Pons (tissue), 1 donor: ENCODE data around the gene ZEB2.

Source experiments
- DNase-seq: peaks from one replicate; pipeline ENCODE4 v3.0.0-alpha.2; 2016; ENCODE audit warnings: low spot score

Gene ZEB2

DNA sequence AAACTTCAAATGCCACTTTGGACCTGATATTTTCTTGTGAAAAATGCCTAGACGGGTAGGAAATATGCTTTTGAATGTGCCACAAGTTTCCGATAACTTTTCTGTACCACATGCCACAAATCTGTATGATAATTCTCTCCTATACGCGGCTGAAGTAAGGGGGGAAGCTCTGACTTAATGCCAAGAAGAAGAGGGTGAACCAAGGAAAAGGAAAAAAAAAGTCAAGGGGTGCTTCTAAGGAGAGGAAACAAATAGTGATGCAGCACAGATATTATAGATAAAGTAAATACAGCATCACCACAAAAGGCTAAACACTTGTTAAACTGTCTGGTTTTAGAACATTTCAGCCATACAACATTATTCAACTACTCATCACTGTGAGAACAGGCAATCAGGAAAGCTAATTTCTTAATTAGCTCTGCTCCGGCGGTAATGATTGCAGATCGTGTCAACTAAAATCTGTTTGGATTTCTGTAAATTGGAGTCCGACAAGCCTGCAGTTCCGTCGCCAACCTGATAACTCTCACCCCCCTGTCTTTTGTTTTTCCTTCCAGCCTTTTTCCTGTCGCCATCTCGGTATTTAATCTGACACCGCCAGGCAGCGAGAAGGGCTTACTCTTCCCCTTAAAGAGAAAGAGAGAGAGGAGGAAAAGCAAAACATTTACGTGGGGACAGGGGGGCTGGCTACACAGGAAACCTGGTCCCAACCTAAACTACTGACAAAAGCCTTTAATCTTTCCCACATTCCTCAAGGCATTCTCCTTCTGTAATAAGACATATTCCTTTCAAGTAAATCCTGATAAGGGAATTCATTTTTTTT, 67.5 kb downstream of the ZEB2 start:
- DNase-seq = peak; percentile 68

DNA sequence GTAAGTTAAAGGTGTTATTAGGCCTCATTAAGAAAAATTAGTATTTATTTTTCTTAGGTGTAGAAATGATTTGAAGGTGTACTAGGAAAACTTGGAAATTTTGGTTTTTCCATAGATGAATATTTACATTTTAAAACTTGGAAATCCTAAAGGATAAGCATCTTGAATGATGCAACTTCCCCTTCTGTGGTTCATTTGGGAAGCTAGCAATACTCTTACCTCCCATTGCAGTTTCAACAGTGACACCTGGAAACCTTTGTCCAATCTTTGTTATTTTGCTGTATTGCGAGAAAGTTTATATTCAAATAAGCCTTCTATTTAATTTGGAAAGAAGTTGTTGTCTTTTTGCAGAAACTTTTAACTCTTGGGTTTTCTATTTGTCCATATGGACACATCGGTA, 68.5 kb downstream of the ZEB2 start:
- DNase-seq = no peak

DNA sequence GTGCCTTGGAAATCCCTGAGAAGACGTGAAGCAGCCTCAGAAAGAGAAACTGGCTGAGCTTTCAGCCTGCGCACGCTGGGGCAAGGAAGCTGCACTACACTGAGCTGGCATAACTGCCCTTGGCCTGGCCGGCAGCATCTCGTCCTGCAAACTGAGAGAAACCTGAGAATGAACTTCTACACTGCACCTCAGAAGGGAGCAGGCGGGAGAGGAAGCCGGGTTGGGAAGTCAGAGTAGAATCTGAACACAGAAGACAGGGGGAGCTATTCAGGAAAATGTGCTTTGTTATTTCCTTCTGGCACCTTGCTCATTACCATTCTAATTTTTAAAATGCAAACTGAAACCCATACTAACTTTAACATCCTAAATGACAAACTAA, 70.9 kb downstream of the ZEB2 start:
- DNase-seq = peak; percentile 71

DNA sequence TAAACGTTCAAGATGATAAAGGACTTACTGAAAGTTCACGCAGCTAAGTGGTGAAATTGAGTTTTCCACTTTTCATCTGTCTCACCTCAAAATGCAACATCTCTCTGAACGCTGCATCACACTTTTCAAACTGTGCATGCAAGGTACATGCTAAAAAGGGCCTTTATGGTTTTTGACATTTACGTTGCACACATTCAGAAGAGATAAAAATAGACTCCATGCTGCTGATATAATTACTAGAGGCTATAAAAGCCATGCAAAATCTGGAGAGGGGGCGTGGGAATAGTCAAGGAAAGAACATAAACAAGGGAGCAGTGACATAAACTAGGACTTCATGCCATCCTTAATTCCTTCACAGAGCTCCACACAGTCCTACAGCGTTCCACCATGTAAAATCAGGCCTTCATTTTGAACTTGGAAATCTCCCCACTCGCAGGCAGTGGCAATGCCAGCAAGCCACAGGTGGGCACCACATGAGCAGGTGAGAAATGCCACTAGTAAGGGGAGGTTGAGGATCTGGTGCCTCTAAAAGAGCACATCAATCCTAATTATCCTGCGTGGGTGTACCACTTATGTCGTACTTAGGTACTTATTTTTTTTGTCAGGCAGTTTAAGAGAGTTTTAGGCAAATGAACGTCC, 71.4 kb downstream of the ZEB2 start:
- no peak for DNase-seq

DNA sequence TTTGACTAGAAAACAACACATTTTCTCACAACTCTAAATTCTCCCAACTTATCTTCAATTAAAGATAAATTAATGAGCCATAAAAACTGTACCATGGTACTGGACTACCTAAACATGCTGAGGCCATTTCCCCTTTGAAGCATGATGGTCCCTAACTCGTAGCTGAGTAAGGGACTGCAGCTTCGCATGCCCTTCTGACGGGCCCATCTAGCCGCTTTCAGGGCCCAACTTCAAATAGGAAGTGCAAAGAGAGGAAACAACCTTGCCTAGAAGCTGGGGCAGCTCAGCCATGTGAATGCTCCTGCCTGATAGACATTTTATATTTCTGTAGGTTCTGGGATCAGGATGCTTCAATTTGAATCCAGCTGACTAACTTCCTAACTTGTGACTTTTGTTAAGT, 72.4 kb downstream of the ZEB2 start:
- no peak for DNase-seq

DNA sequence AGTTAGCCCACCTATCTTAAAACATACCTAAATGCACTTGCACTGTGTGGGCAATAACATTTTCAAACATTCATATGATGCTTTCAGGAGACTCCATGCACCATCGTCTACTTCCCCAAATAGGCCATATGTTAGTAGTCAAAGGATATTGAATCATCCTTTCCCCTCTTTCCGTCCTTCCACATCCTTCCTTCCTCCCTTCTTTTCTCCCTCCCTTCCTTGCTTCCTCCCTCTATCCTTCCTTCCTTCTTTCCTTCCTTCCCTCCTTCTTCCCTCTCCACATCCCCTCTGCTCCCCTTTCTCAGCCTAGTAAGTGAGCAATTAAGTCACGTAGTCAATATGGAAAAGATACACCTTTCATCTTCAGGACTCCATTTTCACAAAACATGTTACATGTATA, 73.8 kb downstream of the ZEB2 start:
- no peak for DNase-seq

DNA sequence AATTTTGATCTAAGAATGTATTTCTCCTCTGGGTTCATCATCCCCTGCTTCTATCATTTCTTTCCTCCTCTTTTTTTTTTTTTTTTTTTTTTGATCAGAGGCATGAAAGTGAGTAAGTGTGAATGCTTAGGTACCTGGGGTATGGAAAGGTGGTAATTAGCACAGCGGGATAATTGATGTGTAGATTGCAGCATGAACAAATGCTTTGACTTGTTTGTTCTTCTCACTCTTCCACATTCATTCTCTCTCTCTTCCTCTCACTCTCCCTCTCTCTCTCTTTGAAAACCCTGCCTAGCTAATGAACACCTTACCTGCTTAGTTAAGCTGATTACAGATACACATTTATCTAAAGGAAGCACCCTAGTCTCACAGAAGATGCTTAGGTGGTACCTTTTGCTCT, 74.7 kb downstream of the ZEB2 start:
- DNase-seq = no peak

DNA sequence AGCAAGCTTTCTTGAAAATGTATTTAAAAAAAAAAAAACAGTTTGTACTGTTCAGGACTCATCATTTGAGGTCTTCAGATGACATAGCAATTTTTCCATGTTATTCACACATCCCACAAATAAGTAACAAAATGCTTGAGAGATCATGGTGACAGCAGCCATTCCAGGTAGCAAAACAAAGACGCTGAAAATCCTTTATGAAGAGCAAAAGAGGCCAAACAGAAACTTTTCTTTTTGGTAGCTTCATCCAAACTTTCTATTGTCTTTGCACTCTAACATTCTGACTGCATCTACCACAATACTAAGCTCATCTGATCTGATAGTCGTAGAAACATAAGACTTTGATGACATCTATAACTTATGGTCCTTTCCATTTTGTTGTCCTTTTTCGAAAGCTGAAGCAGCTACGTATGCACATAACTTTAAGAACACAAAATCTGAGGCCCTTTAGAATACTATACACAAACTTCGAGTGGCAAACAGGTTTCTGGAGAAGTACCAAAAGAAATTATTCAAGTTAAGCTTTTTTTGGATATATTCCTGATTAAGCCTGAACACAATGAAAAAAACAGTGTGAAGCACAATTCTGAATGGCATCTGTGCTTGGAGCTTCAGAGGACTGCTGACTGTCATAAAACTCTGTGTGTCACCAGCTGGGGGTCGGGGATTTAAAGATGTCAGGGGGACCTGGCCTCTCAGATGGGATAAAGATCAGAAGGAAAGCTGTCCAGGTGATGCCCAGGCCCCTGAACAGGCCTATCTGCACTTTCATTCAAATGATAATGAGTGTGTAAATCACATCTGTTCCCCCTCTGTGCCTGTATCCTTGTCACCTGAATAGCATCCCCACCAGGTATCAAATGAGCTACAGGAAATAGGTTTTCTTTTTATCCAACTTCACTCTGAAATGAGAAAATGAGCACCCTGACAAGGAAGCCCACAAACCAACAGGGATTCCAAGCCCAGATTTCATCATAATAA, 75.8 kb downstream of the ZEB2 start:
- peak; percentile 60 for DNase-seq

DNA sequence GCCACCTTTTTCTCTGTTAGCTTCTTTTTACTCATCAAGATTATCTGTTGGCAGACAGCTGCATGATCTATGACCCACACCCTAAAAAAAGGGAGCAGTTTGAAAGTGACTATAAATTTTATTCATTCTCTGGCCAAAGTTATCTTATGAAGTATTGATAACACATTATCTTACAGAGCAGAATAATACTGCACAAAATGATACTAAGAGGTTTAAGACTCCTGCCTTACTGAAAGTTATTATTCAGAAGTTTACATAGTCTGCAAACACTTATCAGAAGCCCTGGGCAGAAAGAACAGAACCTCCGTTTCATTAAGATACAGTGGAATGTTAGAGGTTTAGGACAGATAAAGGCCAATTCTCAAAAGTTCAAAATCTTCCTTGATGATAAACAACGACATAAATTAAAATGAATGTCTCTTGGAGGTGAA, 78.2 kb downstream of the ZEB2 start:
- DNase-seq = no peak

DNA sequence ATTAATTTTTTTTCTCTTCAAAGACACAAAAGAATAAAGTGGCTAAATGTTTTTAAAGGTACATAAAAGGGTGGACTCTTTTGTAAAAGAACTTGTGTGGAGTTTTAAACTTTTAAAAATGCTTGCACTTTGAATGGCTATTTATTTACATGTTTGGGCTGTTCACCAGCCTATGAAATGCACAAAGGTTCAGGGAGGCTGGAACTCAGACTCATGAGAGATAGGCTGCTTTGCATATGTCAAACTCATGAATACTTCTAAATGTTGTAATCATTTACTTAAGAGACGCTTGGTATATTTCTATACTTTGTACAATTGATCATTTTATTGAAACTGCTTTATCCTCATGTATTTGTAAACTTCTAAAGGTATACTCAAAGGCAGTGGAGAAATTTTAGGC, 79.9 kb downstream of the ZEB2 start:
- DNase-seq = no peak

DNA sequence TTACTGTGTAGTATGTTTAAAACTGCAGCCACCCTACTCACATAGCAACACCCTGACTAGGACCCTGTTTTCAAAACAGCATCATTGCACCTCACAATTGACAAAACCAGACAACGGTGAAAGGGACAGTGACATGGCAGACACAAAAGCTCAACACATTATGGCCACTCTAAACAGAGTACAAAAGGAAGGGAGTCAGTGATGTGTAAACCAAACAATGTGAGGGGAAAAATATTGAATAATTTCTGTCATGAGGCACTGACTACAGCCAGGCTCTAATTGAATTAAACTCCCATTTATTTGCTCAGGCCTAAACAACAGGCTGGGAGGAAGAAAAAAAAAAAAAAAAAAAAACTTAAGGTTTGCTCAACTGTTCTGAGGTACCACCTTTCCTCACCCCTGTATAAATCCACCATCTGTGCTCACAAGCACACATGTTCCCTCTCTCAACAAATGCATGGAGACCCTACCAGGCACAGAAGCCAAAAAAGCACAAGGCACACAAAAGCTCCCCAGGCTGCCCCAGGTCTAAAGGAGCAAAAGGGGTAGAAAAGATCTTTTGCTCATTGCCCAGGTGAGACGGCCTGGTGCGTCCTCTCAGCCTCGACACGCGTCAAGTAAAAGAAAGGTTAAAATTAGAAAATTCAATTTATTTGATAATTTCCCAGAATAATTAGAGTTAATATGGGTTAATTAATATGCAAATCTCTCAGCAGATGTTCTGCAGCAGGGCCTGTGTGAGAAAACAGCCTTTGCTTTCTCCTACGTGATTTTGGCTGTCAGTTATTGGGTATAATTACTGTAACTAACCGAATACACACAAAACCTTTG, 80.9 kb downstream of the ZEB2 start:
- DNase-seq = peak; percentile 76

DNA sequence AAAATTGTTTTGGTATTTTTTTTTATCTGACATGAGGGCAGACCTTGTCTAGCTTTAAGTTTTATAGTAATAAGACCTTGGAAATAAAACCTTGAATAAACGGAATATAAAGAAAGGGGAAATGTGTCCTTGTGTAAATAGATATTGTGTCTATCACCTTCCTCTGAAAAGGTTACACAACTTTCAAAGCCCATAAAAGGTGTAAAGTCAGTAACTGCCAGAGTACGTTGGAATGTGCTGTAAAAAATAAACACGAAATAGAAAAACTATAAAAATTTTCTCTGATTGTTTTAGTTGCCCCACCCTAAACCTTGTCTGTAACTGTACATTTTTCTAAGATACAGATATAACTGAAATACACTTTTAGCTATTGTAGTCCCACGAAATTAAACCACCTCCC, 82.3 kb downstream of the ZEB2 start:
- no peak for DNase-seq

DNA sequence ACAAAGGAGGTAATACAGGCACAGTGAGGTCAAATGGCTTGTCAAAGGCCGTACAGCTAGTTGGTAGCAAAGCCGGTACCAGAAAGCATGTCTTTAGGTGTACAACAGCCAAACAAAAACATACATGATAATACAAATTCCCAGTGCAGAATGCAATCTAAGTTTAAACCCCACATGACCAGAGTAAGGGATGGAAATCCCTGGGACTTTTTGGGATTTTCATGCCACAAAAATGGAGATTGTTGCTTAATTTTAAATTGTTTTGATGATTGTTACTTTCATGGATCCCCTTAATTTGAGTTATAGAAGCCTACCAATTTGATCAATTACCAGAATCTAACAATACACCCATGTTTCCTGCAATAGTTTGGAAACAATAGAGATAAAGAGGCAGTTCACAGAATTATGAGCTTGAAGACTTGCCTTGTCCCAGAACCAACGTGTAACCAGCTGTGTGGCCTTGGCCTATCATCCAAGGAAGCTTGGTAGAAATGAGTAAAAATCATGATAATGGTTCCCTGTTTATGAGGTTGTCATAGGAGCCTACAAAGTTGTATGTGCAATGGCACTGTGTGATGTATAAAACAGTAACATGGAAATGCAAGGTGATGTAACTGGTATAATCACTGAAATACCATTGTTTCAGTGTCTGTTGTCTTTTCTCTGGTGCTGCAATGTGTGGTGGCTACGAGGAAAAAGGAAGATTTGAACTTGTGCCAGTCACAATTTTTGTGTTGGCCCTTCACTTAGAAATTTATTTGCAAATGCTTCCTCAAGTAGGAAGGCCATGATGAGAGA, 85.3 kb downstream of the ZEB2 start:
- DNase-seq = no peak

DNA sequence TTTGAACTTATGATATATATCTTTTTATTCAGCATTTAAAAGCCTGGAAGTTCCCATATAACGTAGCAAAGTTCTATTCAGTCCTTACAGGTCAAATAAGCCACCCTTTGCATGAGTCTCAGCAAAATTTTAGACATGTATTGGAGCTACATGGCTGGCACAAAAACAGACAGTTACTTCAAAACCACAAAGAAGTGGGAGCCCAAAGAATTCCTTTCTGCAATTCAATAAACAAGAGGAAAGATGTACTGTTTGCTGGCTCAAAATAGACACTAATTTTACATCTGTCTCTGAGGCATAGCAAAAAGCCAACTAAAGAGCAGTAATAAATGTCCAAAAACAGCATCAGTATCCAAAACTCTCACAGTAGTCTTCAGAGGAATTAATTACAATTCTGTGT, 87.0 kb downstream of the ZEB2 start:
- DNase-seq = no peak

DNA sequence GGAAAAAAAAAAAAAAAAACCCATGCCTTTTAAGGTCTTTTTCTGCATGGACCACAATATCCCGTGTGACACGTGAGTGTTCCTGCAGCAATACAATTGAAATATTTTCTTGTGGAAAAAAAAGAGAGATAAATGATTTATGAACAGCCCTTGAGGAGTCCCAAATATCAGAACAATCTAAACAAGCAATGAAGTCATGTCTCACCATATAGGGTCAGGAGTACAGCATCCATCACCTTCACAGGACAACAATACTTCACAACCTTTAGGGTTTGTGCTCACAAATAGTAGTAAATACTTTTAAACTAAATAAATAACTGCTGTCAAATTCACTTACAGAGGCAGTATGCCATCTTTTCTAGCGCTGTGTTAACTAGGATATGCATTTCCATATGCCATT, 87.9 kb downstream of the ZEB2 start:
- peak; percentile 56 for DNase-seq

DNA sequence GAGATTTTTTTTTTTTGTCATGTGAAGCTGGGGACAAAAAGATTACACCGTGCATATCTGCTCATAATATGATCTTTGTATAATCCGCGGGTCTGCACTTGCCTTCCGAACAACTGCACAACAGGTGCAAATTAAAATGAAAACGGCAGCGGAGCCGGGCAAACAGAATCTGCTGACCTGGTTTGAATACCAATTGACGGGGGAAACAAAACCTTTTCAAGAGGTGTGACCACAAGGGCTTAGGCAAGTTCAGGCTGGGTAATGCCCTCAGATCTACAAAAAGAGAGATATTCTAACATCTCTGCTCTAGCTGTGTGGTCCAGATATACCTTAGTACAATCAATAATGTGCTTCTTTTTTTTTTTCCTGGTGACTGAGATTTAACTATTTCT, 88.5 kb downstream of the ZEB2 start:
- DNase-seq = peak; percentile 66

DNA sequence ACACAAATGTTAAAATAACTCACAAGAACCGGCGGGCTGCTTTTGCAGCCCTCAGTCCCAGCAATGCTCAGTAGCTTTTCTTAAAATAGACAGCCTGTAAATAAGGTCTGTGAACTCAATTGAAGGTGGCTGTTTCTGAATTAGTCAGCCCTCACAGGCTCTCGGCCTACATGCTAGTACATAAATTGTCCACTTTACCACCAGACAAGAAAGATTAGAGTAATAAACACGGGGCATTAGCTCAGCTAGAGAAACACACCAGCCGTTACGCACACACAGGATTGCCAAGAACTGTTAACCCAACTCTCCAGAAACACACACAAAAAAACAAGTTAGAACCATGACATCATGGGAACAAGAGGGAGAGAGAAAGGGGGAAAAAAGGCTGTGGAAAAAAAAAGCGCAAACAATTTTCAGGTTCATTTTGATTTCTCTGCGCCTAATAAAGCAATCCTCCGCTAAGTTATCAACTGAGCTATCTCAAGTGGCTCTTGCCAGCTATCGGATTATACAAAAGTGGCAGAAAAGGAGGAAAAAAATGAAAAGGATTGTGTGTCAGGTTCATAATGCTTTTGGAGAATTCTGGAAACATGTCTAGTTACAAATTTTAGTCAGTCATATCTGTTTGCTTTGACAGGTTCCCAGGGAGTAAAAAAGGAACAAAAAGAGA, 89.1 kb downstream of the ZEB2 start:
- DNase-seq = peak; percentile 83

DNA sequence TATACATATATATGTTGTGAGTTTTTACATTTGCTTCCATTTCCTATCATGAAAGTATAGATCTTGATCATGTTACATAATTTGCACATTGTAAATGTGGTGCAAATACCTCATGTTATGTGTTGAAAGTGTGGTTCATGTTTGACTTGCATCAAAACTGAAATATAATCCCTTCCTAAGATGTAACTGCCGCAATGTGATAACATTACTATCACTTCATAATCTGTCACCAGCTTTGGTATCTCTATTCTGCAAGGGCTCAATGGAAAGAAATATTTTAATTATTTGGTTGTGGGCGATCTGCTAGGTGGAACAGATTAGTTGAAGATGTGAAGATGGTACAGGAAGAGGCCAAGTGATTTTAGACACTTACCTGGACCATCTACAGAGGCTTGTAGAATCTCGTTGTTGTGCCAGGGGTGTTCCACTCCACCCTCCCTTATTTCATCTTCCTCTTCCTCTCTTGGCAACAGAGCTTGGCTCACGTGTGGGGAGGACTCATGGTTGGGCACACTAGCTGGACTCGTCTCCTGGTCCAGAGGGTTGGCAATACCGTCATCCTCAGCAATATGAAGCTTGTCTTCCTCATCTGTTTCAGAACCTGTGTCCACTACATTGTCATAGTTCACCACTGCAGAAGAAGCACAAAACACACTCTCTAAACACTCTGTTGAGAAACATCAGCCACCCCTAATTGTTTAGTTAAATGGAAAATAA, 90.4 kb downstream of the ZEB2 start:
- peak; percentile 63 for DNase-seq

DNA sequence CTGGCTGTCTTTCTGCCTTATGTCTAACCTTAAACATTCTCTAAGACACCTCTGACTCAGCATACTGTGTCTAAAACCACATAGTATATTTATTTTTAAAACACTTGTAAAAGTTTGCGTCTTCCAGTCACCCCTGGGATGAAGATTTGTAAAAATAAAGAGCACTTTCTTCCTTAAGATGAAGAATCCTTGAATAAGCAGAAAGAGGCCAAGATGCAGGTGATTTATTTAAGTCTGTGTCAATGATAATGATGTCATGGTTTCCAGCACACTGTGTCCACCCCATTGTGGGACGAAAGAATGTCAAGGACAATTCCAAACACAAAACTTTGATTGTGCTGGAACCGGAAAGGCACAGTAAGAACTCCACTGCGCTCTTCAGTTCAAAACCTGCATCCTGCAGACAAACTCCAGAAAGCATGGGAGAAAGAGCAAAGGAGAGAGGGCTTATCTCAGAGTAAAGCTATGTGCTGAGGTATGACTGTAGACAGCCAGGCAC, 92.9 kb downstream of the ZEB2 start:
- DNase-seq = peak; percentile 65
